Upper lobe of left lung (tissue), 6 donors: ENCODE results near the gene ACTR2. TPM values are rescaled to one million over a fixed set of nuclear protein-coding genes. Genes with fewer than 3 reads are reported as not detected.

Source experiments
- ATAC-seq, 2 donors: fragments of 200-7000 bp; cut with Tn5 transposase; one replicate each; pipeline ENCODE4 v1.9.1; 2022; ENCODE audit warnings: mild to moderate bottlenecking in 2 of 2, moderate library complexity in 2 of 2; ENCODE audit not compliant: low FRiP score in 2 of 2
- DNase-seq, 2 donors: peaks; one replicate each; pipeline ENCODE4 v3.0.0-alpha.2; 2019 to 2020
- H3K27ac ChIP-seq, 4 donors: fragments of 200-600 bp; sonication (generic); one replicate each; pipeline ENCODE4 v1.5.1; 2016 to 2019
- H3K27me3 ChIP-seq, 4 donors: fragments of 200-600 bp; sonication (generic); one replicate each; pipeline ENCODE4 v1.5.1; 2017 to 2019
- H3K36me3 ChIP-seq, 4 donors: fragments of 200-600 bp; sonication (generic); one replicate each; pipeline ENCODE4 v1.5.1; 2016 to 2019
- H3K4me1 ChIP-seq, 4 donors: fragments of 200-600 bp; sonication (generic); one replicate each; pipeline ENCODE4 v1.5.1; 2018 to 2019
- H3K4me3 ChIP-seq, 4 donors: fragments of 200-600 bp; sonication (generic); one replicate each; pipeline ENCODE4 v1.5.1; 2017 to 2019; ENCODE audit warnings: mild to moderate bottlenecking in 2 of 4, moderate library complexity in 1 of 4
- H3K9me3 ChIP-seq, 4 donors: fragments of 200-600 bp; sonication (generic); one replicate each; pipeline ENCODE4 v1.5.1; 2018 to 2019
- EP300 ChIP-seq, 4 donors: sonication (generic); formaldehyde crosslinking; IDR thresholded peaks; one replicate each; pipeline ENCODE4 v1.5.1; 2017; ENCODE audit warnings: antibody characterized with exemption in 4 of 4, control low read depth in 2 of 4
- POLR2A ChIP-seq, 4 donors: fragments of 450-650 bp; IDR thresholded peaks; one replicate each; pipeline ENCODE4 v1.5.1; 2016 to 2017; ENCODE audit warnings: antibody characterized with exemption in 4 of 4, mild to moderate bottlenecking in 2 of 4
- POLR2AphosphoS5 ChIP-seq, 2 donors: sonication (generic); formaldehyde crosslinking; IDR thresholded peaks; one replicate each; pipeline ENCODE4 v1.5.1; 2017; ENCODE audit warnings: antibody characterized with exemption in 2 of 2
- WGBS, 2 donors: methylation state at CpG; one replicate each; pipeline ENCODE4 v1.1.5; 2017 to 2018; 5-methylcytosine and 5-hydroxymethylcytosine counted together
- total RNA-seq, 6 donors: library from RNA; depleted of rRNA in 4 of 6; stranded (reverse); fragments of >200 nt in 4 of 6; gene quantifications; one replicate each; pipeline versions ENCODE4 v1.1.0 to v1.2.1, GENCODE V29; 2016 to 2021
- TF ChIP-seq, protein P1 (sequence below), 6 experiments: fragments of 450-650 bp in 4 of 6; fragments of 200-600 bp in 2 of 6; sonication (generic) in 2 of 6; IDR thresholded peaks; one replicate each; pipeline ENCODE4 v1.5.1; 2016 to 2019; ENCODE audit warnings: antibody characterized with exemption in 6 of 6
- donor health status: DM: no; HTN: no; CAD: no; lungs with moderate emphysema.
- donor health status: DM: no; HTN: yes; CAD: no; lungs with severe emphysema.

ACTR2 gene
- total RNA-seq, 6 donors from 2014 or later = 39.6 to 266 (median 114) TPM

DNA sequence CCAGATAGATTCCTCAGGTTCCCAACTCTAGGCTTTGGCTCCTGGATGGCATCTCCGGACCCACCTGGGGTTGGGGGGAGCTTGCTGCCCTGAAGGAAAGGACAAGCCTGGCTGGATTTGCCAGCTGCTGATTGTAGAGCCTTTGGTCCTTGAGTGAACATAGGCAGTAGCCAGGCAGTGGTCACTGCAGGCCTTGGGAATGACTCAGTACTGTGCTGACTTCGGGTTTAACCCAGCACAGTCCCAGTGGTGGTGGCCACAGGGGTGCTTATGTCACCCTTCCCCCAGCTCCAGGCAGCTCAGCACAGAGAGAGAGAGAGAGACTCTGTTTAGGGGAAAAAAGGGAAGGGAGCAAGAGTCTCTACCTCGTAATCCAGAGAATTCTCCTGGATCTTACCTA is 27.7 kb upstream of the ACTR2 start:
- H3K9me3 ChIP-seq = no peaks in the 10 kb centered on the region
- ATAC-seq (no peak), DNase-seq (no peak)
- 76 to 100% methylated on average over 1 to 3 of the region's 3 CpGs for WGBS, 2 donors
- H3K36me3 ChIP-seq = no peaks in the 10 kb centered on the region
- TF ChIP-seq POLR2A (IDR thresholded peaks at IDR 0.05) (no peak), POLR2AphosphoS5 (IDR thresholded peaks at IDR 0.05) (no peak), EP300 (IDR thresholded peaks at IDR 0.05) (no peak)
- TF ChIP-seq, protein P1, sequence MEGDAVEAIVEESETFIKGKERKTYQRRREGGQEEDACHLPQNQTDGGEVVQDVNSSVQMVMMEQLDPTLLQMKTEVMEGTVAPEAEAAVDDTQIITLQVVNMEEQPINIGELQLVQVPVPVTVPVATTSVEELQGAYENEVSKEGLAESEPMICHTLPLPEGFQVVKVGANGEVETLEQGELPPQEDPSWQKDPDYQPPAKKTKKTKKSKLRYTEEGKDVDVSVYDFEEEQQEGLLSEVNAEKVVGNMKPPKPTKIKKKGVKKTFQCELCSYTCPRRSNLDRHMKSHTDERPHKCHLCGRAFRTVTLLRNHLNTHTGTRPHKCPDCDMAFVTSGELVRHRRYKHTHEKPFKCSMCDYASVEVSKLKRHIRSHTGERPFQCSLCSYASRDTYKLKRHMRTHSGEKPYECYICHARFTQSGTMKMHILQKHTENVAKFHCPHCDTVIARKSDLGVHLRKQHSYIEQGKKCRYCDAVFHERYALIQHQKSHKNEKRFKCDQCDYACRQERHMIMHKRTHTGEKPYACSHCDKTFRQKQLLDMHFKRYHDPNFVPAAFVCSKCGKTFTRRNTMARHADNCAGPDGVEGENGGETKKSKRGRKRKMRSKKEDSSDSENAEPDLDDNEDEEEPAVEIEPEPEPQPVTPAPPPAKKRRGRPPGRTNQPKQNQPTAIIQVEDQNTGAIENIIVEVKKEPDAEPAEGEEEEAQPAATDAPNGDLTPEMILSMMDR (IDR thresholded peaks at IDR 0.05) = no peak
- no peak overlapping the region for H3K27ac ChIP-seq
- H3K4me1 ChIP-seq = no peaks in the 10 kb centered on the region
- H3K4me3 ChIP-seq = no peak overlapping the region
- H3K27me3 ChIP-seq = no peaks in the 10 kb centered on the region

DNA sequence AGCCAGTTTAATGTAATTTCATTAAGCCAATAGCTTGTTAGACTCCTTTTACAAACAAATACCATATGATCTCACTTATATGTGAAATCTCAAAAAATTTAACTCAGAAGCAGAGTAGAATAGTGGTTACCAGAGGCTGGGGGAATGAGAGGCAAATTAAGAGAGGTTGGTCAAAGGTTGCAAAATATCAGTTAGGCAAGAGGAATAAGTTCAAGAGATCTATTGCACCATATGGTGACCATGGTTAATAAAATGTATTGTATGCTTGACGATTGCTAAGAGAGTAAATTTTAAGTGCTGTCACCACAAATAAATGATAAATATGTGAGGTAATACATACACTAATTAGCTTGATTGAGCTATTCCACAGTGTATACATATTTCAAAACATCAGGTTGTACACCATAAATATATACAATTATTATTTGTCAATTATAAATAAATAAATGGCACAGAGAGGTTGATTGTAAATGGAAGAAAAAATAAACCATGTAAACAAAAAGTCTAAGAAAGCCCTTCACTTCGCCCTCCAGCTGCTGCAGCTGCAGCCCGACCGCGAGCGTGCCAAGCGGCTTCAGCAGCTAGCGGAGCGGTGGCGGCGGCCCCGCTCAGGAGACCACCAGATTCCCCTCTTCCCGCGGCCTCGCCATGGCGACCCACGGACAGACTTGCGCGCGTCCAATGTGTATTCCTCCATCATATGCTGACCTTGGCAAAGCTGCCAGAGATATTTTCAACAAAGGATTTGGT is 23.0 kb upstream of the ACTR2 start:
- Histone ChIP-seq H3K4me1 (no peaks in the 10 kb centered on the region), H3K9me3 (no peaks in the 10 kb centered on the region), H3K27ac (no peak overlapping the region), H3K36me3 (no peaks in the 10 kb centered on the region), H3K4me3 (peak overlapping the region in 1 of 4 donors; percentile 19), H3K27me3 (no peaks in the 10 kb centered on the region)
- 90 to 92% methylated on average over 20 of the region's 20 CpGs for WGBS, 2 donors
- no peak for TF ChIP-seq POLR2AphosphoS5 (IDR thresholded peaks at IDR 0.05)
- TF ChIP-seq, protein P1 (IDR thresholded peaks at IDR 0.05) = no peak
- TF ChIP-seq EP300 (IDR thresholded peaks at IDR 0.05) = no peak
- TF ChIP-seq POLR2A (IDR thresholded peaks at IDR 0.05) = no peak
- ATAC-seq = no peak
- peak in 1 of 2 donors; percentile 86 for DNase-seq

DNA sequence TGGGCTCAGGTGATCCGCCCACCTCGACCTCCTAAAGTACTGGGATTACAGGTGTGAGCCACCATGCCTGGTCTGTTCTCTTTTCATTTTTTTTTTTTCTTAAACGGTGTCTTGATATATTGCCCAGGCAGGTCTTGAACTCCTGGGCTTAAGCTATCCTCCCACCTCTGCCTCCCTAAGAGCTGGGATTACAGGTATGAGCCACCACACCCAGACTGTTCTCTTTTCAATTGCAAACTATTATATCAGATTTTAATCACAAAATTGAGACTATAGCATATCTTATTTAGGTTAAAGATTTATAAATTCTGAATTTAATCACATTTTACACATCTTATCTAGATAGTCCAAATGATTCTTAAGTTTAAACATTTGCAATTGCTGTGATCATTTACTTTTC is 15.5 kb upstream of the ACTR2 start:
- DNase-seq (no peak), ATAC-seq (no peak)
- TF ChIP-seq EP300 (IDR thresholded peaks at IDR 0.05) = no peak
- TF ChIP-seq, protein P1 (IDR thresholded peaks at IDR 0.05) = no peak
- no peak for TF ChIP-seq POLR2AphosphoS5 (IDR thresholded peaks at IDR 0.05)
- no peak for TF ChIP-seq POLR2A (IDR thresholded peaks at IDR 0.05)
- no peaks in the 10 kb centered on the region for H3K4me1 ChIP-seq
- no peak overlapping the region for H3K27ac ChIP-seq
- H3K27me3 ChIP-seq = no peaks in the 10 kb centered on the region
- no peaks in the 10 kb centered on the region for H3K36me3 ChIP-seq
- H3K9me3 ChIP-seq = no peaks in the 10 kb centered on the region
- no peak overlapping the region for H3K4me3 ChIP-seq
- 92 to 95% methylated on average over 3 of the region's 3 CpGs for WGBS, 2 donors

DNA sequence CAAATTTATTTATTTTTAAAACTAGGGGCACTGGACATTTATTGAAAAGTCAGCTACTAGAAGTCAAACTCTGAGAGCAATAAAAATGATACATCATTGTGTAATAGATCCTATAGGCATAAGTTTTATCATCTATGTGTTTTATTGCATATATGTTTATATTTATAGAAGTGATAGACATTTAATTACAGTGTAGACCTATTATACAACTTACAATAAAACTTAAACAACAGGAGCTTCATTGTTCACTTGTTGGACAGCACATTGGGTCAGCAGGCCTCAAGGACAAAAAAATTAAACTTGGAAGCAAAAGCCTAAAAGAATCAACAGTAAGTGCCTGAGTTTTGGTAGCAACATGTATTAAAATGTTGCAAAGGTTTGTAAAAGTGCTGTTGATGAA is 15.0 kb upstream of the ACTR2 start:
- no peak overlapping the region for H3K4me3 ChIP-seq
- no peak for DNase-seq
- no peak for TF ChIP-seq POLR2AphosphoS5 (IDR thresholded peaks at IDR 0.05)
- no peak for TF ChIP-seq POLR2A (IDR thresholded peaks at IDR 0.05)
- TF ChIP-seq EP300 (IDR thresholded peaks at IDR 0.05) = no peak
- TF ChIP-seq, protein P1 (IDR thresholded peaks at IDR 0.05) = no peak
- no peaks in the 10 kb centered on the region for H3K9me3 ChIP-seq
- no peaks in the 10 kb centered on the region for H3K27me3 ChIP-seq
- H3K36me3 ChIP-seq = no peaks in the 10 kb centered on the region
- H3K27ac ChIP-seq = no peak overlapping the region
- no peak for ATAC-seq
- no peaks in the 10 kb centered on the region for H3K4me1 ChIP-seq

DNA sequence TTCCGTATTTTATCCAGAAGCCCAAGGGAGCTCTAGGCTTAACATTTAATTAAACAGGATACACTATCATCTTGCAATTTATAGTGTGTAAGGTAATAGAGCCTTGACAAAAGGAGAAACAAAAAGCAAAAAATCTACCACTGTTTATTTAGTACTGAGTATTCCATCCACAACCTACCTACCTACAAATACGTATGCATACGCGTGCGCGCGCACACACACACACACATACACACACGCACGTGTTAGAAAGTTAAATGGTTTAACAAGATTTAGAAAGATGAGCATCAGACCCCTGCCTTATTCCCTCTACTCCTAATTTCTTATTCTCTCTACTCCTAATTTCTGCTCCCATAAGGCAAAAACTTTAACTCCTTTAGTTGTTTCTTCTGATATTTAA is 14.6 kb upstream of the ACTR2 start:
- DNase-seq = no peak
- Histone ChIP-seq H3K36me3 (no peaks in the 10 kb centered on the region), H3K27me3 (no peaks in the 10 kb centered on the region), H3K27ac (no peak overlapping the region), H3K9me3 (no peaks in the 10 kb centered on the region), H3K4me1 (no peaks in the 10 kb centered on the region), H3K4me3 (no peak overlapping the region)
- TF ChIP-seq POLR2A (IDR thresholded peaks at IDR 0.05) (no peak), POLR2AphosphoS5 (IDR thresholded peaks at IDR 0.05) (no peak), EP300 (IDR thresholded peaks at IDR 0.05) (no peak)
- TF ChIP-seq, protein P1 (IDR thresholded peaks at IDR 0.05) = no peak
- 95% methylated on average over 9 of the region's 9 CpGs for WGBS, 2 donors
- no peak for ATAC-seq
